Activated CD4-positive, CD25-positive, alpha-beta regulatory T cell treated with anti-CD3 and anti-CD28 coated beads, Interleukin-2, amount 50 U/mL, for 16 hours (primary cell): ENCODE results near the gene ARHGEF37.

Source experiments
- DNase-seq: peaks from one replicate; pipeline ENCODE4 v3.0.0-alpha.2; 2020; ENCODE audit warnings: low read depth, low spot score

ARHGEF37 gene

DNA sequence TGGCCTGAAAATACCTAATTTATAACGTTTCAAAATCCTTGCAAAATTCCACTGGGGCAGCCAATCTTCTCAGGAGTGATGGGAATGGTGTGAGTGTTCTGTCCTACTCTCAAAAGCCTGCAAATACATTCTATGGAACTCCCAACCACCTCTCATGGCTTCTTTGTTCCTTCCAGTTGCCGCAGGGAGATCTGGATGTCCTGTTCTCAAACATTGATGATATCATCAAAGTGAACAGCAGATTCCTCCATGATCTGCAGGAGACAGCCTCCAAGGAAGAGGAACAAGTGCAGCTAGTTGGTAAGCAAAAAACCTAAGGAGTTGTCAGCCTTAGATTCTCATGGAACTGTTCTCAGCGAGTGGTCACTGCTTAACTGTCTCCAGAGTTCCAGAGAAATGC, 19.6 kb downstream of the ARHGEF37 start:
- DNase-seq = no peak

DNA sequence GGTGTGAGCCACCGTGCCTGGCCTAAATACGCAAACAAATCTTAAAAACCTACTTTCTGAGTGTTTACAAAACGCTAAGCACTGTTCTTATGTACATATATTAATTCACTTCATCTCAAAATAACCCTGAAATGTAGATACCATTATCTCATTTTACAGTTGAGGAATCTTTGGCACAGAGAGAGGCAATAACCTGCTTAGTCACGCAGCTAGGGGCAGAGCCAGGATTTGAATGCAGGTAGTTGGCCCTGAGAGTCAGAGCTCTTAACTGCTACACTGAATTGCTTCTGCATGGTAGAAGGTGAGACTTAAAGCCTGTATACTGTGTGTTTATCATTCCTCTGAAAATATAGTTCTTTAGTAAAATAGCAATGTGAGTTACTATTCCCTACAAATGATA, 21.9 kb downstream of the ARHGEF37 start:
- DNase-seq = no peak

DNA sequence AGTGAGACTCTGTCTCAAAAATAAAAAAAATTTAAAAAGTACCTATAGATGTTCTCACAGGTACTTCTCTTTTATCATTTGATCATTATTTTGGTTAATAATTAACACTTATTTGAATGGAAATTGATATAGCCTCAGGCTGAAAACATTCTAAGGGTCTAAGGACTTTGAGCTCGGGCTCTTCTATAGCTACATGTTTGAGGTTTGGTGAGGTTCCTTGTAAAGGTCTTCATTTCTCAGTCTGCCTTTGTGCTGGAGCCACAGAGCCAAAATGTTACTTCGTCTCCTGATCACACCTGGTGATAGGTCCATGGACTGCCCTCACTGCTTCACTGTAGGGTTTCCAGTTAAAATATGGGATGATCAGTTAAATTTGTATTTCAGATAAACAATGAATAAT, 22.6 kb downstream of the ARHGEF37 start:
- no peak for DNase-seq

DNA sequence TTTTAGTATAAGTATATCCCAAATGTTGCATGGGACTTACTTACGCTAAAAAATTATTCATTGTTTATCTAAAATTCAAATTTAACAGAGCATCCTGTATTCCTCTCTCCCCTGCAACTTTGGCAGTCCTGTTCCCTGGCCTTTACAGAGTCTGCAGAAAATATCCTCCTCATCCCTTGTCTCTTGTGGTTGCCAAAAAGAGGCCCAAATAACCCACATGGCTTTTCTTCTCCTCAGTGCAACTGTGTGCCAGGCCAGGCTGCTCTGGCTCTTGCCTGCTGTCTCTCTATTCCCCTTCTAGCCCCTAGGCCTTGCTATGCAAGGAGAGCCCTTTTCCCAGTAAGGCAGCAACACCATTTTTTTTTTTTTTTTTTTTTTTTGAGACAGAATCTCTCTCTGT, 23.0 kb downstream of the ARHGEF37 start:
- DNase-seq = no peak

DNA sequence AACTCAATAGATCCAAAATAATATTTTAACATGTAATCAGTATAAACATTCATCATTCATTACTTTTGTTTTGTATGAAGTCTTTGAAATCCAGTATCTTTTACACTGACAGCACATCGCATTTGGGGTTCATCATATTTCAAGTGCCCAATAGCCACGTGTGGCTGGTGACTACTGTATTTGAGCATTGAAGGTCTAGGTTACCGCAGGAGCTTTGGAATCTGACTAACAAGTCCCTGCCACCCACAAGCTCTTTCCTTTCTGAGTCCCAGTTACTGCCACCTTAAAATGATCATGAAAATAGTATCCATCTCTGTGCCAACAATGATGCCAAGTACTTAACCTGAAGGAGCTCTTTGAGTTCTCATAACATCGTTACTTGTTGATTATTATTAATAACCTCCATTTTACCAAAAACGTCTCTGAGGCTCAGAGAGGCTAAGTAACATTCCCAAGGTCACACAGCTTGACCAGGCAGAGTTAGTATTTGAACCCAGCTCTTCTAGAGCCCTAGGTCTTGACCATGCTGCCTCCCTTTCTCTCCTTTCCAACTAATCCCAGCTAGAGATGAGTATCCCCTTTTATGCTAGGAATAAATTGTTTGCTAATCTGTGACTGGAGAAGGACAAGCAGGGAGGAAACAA, 24.2 kb downstream of the ARHGEF37 start:
- no peak for DNase-seq

DNA sequence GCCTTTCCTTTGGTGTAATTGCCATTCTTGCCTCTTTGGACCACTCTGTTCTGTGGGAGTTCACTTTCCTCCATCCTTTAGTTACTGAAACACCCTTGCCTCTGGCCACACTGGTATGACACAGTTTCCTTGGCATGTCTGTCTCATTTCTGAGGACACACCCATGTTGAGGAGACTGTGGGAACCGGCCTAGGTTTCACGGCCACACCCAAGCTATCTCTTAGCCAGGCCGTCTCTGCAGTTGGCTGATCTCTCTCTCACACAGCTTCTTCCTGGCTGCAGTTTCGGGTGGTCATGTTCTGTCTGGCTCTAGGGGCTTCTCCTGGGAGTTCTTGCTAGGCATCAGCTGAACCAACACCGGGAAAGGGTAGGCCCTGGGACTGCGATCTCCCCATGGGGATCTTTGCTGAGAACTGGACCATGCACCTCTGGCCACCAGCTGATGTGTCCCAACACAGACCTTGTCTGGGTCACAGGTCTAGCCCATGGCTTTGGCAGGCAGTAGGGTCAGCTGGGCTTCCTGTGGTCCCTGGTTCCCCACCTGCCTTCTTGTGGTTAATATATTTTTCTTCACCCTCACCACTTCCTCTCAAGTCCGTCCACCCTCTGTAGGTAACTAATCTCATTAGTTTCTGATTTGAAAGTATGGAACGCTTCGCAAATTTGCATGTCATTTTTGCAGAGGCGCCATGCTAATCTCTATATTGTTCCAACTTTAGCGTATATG, 24.9 kb downstream of the ARHGEF37 start:
- no peak for DNase-seq

DNA sequence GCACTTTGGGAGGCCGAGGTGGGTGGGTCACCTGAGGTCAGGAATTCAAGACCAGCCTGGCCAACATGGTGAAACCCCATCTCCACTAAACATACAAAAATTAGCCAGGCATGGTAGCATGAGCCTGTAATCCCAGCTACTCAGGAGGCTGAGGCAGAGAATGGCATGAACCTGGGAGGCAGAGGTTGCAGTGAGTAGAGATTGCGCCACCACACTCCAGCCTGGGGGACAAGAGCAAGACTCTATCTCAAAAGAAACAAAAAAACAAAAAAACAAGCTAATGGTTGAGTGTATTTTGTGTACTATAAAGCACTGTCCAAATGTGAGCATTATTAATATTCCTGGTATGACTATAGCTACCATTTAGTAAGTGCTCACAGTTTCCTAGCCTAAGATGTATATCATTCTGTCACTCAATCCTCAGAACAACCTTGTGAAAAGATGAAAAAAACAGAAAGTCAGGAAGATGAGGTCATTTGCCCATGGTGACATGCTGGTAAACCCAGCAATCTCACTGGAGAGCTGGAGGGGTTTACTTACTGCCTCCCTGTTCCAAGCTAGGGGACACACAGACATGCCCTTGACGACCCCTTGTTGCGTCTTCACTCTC, 27.7 kb downstream of the ARHGEF37 start:
- no peak for DNase-seq

DNA sequence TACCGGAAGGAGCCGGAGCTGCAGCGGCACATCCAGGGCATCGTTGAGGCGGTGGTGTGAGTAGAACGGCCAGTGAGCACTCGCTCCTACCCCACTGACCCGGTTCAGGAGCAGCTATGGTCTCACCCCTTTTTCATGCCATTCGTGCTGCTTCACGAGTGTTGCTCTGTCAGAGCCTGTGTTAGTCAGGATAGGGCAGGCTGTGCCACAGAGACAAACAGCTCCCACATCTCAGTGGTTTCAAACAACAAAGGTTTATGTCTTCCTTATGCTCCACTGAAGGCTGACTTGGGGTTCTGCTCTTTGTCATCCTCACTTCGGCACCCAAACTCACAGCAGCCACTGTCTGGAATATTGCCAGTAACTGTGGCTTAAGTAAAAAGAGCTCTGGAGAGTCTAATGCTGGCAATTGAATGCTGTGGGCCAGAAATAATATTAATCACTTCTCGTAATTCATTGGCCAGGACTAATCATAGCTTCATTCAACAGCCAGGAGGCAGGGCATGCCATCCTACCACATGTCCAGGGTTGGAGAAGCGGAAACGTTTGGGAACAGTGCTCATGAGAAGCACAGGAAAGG, 28.4 kb downstream of the ARHGEF37 start:
- DNase-seq = no peak

DNA sequence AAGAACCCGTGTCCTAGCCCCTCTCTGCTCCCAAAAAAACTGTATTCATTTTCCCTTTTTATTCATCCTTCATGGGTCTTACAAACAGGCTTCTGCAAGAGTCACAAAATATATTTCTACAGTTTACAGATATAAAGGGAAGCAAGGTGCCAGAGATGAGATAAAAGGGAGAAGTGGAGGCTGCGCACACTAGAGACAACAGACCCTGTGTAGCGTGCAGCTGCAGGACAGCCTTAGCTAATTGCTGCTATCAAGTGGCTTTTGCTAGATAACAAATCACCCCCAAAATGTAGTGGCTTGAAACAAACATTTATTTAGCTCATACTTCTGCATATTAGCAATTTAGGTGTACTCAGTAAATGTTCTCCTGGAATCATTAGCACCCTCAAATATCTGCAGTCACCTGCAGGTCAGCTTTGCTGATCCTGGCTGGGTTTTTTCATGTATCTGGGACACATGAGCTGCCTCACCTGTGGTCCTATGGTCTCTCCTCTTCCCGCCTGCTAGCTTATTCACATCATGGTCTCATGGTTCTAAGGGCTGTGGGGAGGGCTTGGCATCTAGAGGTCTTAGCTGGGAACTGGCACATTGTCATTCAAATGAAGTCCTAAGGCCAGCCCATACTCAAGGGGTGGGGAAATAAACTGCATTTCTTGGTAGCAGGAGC, 29.4 kb downstream of the ARHGEF37 start:
- DNase-seq = no peak

DNA sequence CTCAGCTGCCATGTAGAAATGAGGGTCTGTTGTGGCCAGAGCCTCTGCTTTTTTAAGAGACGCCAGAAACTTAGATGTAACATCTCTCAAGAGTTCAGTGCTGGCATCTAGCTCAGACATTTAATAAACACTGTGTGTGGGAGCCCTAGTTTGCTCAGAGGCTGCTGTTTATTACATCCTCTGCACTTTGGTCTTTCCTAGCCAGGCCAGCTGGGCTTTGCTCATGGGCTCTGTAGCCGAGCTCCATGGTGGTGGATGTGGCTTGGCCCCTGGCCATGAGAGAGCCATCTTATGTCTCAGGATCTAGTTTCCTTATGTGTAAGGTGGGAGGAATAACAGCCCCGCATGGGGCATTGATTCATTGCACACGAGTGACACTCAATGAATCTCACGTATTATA, 30.0 kb downstream of the ARHGEF37 start:
- no peak for DNase-seq

DNA sequence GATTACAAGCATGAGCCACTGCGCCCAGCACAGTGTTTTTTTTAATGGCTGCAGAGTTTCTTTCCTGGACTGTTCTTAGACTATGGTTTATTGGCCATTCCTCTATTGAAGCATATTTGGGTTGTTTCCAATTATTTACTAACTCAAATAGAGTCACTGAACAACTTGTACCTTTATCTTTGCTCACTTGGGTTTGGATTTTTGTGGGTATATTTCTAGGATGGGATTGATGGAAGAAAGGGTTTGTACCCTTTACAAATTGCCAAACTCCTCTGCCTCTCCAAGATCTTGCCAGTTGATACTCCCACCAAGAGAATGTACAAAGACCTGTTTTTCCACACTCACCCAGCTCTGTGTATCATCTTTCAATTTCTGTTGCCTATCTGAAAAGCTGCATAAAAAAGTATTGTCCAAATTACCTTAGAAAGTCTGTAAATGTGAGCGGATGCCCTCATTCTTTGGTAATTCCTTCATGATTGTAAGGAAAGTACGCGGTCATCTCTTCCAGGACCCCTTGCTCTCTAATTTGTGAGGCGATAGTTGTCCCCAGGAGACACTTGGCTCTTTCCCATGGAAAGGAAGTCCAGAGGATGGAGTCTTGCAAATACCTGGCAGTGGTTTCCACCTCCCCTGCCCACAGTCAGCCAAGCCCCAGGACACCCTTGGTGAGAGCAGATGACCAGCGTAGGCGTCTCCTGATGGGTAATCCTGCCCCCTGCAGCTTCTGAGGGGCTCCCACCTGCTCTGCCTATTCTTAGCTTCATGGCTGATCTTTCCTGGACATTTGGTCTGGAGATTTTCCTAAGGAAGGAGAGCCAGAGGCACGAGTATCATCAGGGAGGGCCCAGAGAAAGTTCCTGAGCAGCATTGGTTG, 33.0 kb downstream of the ARHGEF37 start:
- no peak for DNase-seq

DNA sequence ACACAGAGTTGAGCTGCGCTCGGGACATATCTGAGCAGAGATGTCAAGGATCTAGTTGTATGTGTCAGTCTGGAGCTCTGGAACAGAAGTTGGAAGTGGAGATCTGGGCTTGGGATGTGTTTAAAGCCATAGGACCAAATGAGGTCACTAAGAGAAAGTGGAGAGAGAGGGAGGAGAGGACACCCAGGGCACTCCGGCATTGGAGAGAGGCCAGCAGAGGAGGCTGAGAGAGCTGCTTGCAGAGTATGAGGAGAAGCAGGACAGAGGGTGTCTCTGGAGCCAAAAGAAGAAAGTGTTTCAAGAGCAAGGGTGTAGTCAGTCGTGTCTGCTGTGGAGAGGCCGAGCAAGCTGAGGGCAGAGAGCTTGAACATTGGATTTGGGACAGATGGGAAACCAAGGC, 34.7 kb downstream of the ARHGEF37 start:
- DNase-seq = no peak

DNA sequence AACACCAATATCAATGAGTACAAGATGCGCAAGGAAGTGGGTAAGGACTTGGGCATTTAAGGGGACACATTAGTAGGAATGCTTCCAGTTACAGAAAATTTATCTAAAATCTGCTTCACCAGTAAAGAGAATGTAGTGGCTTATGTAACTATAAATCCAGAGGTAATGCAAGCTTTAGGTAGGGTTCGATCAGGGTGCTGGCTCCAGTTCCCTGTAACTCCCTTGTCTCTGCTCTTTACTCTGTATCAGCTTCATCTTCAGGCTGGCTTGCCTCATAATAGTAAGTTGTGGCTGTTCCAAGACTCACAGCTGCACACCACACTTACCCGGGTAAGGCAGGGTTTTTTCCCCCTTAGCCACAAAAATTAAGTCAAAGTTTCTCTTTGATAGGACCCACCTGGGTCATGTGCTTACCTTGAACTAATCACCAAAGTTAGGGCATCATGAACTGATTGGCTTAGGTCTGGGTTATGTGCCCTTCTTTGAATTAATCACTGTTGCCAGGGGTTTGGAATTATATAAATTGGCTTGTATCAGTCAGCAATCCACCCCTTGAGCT, 35.5 kb downstream of the ARHGEF37 start:
- DNase-seq = no peak

DNA sequence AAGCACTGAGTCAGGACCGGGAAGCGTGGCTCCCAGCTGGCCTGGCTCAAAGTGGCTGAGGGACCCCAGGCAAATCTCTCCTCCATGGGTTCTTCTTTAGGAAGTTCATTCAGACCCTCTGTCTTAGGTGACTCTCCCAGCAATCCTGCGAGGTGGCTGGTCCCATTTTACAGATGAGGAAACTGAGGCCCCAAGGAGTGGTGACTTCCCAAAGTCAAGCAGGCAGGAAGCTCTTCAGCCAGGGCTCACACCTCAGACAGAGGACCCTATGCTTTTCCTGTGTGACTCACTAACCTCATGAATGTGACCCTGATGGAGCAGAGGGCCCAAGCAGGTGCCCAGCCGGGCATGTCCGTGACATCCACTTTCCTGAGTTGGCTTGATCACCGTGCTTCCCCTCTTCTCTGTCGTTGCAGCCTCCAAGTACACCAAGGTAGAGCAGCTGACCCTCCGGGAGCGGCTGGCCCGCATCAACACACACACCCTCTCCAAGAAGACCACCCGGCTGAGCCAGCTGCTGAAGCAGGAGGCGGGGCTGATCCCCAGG, 36.5 kb downstream of the ARHGEF37 start:
- no peak for DNase-seq

DNA sequence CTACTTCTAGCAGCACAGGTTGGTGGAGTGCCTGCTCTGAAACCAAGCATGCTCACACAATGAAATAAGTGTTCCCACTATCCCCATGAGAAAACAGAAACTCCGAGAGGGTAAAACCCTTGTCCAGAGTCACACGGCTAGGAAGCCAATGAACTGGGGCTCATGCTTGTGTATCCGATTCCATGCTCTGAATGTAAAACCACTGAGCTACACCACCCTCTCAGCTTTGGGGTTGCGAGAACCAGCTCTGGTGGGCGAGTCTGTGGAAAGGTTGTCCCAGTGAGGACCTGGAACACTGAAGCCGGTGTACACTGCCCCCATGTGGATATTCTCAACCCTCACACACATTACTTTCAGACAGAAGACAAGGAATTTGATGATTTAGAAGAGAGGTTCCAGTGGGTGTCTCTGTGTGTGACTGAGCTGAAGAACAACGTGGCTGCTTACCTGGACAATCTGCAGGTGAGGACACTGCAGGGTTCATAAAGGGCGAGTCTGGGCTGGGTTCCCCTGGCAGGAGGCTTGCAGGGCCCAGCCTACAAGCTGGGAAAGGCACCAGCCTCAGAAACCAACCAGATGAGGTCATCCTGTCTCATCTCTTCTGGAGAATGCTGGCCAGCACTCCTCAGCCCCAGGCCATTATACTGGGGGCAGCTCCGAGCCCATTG, 37.4 kb downstream of the ARHGEF37 start:
- DNase-seq = no peak

DNA sequence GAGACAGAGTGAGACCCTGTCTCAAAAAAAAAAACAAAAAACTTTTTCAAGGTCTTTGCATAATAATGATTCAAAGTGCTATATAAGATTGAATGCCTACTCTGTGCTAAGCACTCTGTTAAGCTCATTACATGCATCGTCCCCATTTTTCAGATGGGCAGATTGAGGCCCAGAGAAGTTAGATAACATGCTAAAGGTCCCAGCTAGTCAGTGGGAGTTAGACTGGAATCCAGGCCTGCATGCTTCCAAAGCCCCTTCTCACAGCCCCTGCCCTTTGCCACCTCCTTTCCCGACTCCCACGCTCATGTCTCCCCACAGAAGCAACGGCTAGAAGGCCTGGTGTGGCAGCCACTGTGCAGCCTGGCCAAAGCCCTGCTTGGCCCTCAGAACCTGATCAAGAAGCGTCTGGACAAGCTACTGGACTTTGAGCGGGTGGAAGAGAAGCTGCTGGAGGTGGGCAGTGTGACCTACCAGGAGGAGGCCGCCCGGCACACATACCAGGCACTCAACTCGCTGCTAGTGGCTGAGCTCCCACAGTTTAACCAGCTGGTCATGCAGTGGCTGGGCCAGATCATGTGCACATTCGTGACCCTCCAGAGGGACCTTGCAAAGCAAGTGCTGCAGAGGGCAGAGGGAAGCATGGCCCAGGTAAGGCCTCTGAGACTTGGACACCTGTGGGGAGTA, 40.3 kb downstream of the ARHGEF37 start:
- no peak for DNase-seq

DNA sequence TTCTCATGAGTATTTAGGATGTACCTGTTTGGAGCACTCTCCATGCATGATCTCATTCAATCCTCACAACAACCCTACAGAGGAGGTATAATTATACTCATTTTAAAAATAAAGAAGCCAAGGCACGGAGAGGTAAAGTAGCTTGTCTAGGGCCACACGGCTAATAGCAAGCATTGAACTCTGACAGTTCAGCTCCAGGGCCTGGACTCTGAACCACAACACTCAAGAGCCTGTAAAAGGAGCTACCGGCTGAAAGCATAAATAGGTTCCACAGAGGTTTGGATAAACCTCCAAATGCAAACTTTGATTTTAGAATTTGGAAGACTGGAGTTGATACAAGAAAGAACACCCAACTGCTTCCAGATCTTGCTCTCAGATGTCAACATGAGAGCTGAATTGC, 41.2 kb downstream of the ARHGEF37 start:
- no peak for DNase-seq

DNA sequence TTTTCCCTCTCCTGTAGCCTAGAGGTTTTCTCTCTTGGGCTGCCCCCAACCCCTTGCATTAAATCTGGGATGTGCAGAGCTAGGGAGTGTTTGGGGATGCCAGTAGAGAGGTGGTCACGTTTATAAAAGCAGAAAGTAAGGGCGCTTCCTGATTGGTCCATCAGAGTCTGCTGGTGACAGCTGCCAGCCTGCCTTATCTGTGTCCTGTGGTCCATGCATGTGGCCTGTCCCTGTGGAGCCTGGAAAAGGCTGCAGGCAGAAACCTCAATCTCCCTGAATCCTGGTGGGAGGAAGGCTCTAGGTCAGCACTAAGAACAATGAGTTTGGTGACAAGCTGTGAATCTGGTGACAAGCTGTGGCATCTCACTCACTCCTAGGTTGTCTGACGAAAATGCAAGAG, 42.2 kb downstream of the ARHGEF37 start:
- no peak for DNase-seq

DNA sequence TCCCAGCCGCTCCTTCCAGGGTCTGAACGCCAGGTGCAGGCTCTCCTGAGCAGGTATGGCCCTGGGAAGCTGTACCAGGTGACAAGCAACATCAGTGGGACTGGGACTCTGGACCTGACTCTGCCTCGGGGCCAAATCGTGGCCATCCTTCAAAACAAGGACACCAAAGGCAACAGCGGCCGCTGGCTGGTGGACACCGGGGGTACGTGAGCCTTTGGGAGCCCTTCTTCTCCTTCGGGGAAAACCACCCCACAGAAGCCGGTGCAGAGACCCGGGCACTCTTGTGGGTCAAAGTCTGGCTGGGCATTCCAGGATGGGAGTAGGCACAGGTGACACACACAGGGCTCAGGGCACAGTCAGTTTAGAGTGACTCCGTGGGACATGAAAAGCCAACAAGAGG, 45.8 kb downstream of the ARHGEF37 start:
- no peak for DNase-seq

DNA sequence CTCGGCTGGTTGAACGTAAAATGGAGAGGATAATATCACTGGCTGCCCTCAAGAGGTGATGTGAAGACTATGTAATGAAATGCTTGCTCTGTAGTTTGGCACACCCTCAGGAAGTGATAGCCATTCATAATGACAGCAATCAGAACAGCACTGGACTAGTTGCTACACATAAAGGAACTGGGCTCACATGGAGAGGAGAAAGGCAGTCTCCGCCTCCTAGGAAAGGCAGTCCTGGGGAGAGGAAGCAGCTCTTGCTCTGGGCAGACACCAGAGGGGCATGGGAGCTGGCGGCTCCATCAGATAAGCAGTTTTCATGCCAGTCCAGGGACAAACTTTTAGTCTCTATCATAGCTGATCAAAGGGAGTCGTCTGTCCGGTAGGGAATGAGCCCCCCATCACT, 46.9 kb downstream of the ARHGEF37 start:
- DNase-seq = no peak
